Measurements from ENCODE around the gene PARP15. TPM values are rescaled to one million over a fixed set of nuclear protein-coding genes. Genes with fewer than 3 reads are reported as not detected.
A peak's percentile ranks its signal among the peaks of the same experiment; 100 is the strongest.

PARP15 gene
- total RNA-seq, result 1 to 10 TPM in 2 of 4 donors, under 1 TPM in 1, not detected in 1; 0.42 to 2.7 (median 1.1) TPM

- Histone ChIP-seq H3K27me3 (no peaks in the 10 kb centered on the region), H3K36me3 (peaks cover 0 to 17% of the 10 kb centered on the region in 2 donors), H3K4me1 (peaks cover 0 to 17% (median 0%) of the 10 kb centered on the region in 3 donors), H3K9me3 (peaks cover 0 to 13% (median 0%) of the 10 kb centered on the region in 3 donors), H3K27ac (peak within 1 kb of the TSS in 1 of 4 donors; percentile 62), H3K4me3 (peak within 1 kb of the TSS; percentile 49 to 55)
- WGBS, 2 donors (ENCODE audit: low coverage in 1 of 2), result 19% methylated on average over 3 of the region's 40 CpGs; no CpG with 5 or more reads in 1 of the 2 donors
- TF ChIP-seq CTCF (IDR thresholded peaks at IDR 0.05) (no peak), POLR2A (IDR thresholded peaks at IDR 0.05) (no peak), POLR2AphosphoS5 (IDR thresholded peaks at IDR 0.05) (no peak), EP300 (IDR thresholded peaks at IDR 0.05) (no peak)
- ATAC-seq, result peak; percentile 50
Observed at GRCh38 chr3:122577409-122578031, at the start of gene PARP15. TSS of gene PARP15 (plus strand) at chr3:122577650. CDS start at chr3:122577668, 18 bp downstream.

- ATAC-seq, result no peak
- H3K4me1 ChIP-seq, result no peaks in the 10 kb centered on the region
- peaks cover 9 to 93% of the 10 kb centered on the region in 2 donors for H3K36me3 ChIP-seq
- H3K4me3 ChIP-seq, result no peak overlapping the region
- no peaks in the 10 kb centered on the region for H3K9me3 ChIP-seq
- H3K27ac ChIP-seq, result no peak overlapping the region
- TF ChIP-seq POLR2AphosphoS5 (IDR thresholded peaks at IDR 0.05) (no peak), POLR2A (IDR thresholded peaks at IDR 0.05) (no peak), EP300 (IDR thresholded peaks at IDR 0.05) (no peak), CTCF (IDR thresholded peaks at IDR 0.05) (no peak)
- 60 to 81% methylated on average over 1 to 2 of the region's 2 CpGs for WGBS, 2 donors (ENCODE audit: low coverage in 1 of 2)
- no peaks in the 10 kb centered on the region for H3K27me3 ChIP-seq
Observed at GRCh38 chr3:122530164-122530563, 47.3 kb upstream of the PARP15 start.

- Histone ChIP-seq H3K9me3 (no peaks in the 10 kb centered on the region), H3K36me3 (peaks cover 9 to 100% of the 10 kb centered on the region in 2 donors), H3K4me3 (no peak overlapping the region), H3K27ac (no peak overlapping the region), H3K4me1 (no peaks in the 10 kb centered on the region), H3K27me3 (no peaks in the 10 kb centered on the region)
- 79 to 100% methylated on average over 2 of the region's 2 CpGs for WGBS, 2 donors (ENCODE audit: low coverage in 1 of 2)
- ATAC-seq, result no peak
- TF ChIP-seq EP300 (IDR thresholded peaks at IDR 0.05), result no peak
- no peak for TF ChIP-seq POLR2A (IDR thresholded peaks at IDR 0.05)
- TF ChIP-seq POLR2AphosphoS5 (IDR thresholded peaks at IDR 0.05), result no peak
- no peak for TF ChIP-seq CTCF (IDR thresholded peaks at IDR 0.05)
Observed at GRCh38 chr3:122533480-122533879, 44.0 kb upstream of the PARP15 start.

- no peak for ATAC-seq
- H3K36me3 ChIP-seq, result peaks cover 9 to 100% of the 10 kb centered on the region in 2 donors
- H3K4me1 ChIP-seq, result no peaks in the 10 kb centered on the region
- H3K9me3 ChIP-seq, result no peaks in the 10 kb centered on the region
- H3K4me3 ChIP-seq, result no peak overlapping the region
- H3K27me3 ChIP-seq, result no peaks in the 10 kb centered on the region
- TF ChIP-seq POLR2A (IDR thresholded peaks at IDR 0.05) (no peak), CTCF (IDR thresholded peaks at IDR 0.05) (no peak), POLR2AphosphoS5 (IDR thresholded peaks at IDR 0.05) (no peak), EP300 (IDR thresholded peaks at IDR 0.05) (no peak)
- 69 to 100% methylated on average over 1 of the region's 1 CpG for WGBS, 2 donors (ENCODE audit: low coverage in 1 of 2)
- H3K27ac ChIP-seq, result no peak overlapping the region
Observed at GRCh38 chr3:122533931-122534334, 43.5 kb upstream of the PARP15 start.

Measured in gastroesophageal sphincter (tissue), 4 donors.